AG09319 (cell line): Measurements from ENCODE around the gene TPRA1.
"Not testable (repeated sequence)": the region's sequence is repeated elsewhere in the genome, so short reads cannot be mapped to it uniquely, and the experiment has no call there.

ENCODE experiments used
- DNase-seq: peaks from one replicate; pipeline ENCODE4 v3.0.0-alpha.2; 2010; ENCODE audit warnings: low read depth; ENCODE audit errors: extremely low read depth
- CTCF ChIP-seq: IDR thresholded peaks from 2 replicates; pipeline ENCODE4 v1.5.1; 2011; ENCODE audit warnings: low read depth, mild to moderate bottlenecking, inconsistent platforms, low read length, moderate library complexity

Gene TPRA1

GRCh38 chr3:127607675-127608361 is 17.3 kb upstream of the TPRA1 start:
- TF ChIP-seq CTCF = no peak
- no peak for DNase-seq

DNA sequence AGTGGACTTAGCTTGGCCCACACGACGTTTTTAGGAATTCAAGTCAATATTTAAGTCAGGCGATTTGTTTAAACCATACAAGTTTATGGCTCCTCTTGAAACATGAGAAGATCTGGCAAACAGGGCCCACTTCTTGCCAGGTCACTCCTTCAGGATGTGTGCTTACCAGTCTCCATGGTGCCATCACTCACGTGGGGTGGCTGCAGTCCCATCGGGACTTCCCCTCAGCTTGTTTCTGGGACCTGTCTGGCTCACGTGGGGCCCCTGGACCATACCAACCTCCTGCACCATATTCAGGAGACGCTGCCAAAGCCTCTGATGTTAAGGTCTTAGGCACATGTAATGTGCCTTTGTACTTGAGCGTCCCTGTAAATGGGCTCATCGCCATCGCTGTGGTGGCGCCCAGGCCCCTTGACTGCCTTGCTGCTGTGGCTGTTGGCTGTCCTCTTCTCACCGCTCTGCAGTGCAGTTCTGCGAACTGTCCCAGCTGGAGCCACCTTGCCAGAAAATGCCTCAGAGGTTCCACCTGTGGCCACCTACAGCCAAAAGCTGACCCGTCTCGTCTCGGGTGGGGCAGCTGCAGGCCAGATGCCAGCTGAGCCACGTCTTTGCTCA is 16.6 kb upstream of the TPRA1 start:
- DNase-seq = no peak

GRCh38 chr3:127606086-127606805 is 15.7 kb upstream of the TPRA1 start:
- no peak for TF ChIP-seq CTCF
- DNase-seq = no peak

More for the DNA sequence above, 16.6 kb upstream of the TPRA1 start:
- no peak for TF ChIP-seq CTCF

GRCh38 chr3:127605547-127605946 is 15.0 kb upstream of the TPRA1 start:
- not testable (repeated sequence) for DNase-seq

- DNase-seq = no peak
- no peak for TF ChIP-seq CTCF
Measured at GRCh38 chr3:127604546-127605165, 14.1 kb upstream of the TPRA1 start.

GRCh38 chr3:127604035-127604434 is 13.5 kb upstream of the TPRA1 start:
- DNase-seq = no peak
- no peak for TF ChIP-seq CTCF

DNA sequence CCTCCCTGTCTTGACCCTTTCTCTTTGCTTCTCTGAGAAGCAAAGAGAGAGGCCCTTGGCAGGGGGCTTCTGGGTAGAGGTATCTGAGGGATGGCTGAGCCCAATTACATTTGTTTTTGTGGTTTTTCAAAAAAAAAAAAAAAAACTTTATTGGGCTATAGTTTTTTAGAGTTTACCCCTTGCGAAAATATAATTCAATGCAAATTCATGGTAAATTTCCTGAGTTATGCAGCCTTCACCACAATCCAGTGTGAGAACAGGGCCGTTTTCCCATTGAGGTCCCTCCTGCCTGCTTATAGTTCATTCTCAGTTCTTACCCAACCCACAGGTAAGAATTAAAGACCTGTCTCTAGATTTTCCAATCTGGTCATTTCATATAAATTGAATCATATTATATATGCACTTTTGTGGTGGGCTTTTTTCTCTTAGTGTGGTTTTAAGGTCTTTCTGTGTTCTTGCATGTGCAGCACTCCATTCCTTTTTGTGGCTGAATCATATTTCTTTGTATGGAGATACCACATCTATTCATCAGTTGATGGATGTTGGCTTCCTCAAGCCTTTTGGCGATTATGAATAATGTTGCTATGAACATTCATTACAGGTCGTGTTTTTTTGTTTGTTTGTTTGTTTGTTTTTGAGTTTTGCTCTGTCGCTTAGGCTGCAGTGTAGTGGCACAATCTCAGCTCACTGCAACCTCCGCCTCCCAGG is 10.4 kb upstream of the TPRA1 start:
- no peak for TF ChIP-seq CTCF
- no peak for DNase-seq
